K562 (cell line): Measurements from ENCODE around the gene PRKAG2. TPM values are rescaled to one million over a fixed set of nuclear protein-coding genes. Genes with fewer than 3 reads are reported as not detected.

Source experiments
- ATAC-seq: fragments of 200-7000 bp; cut with Tn5 transposase; 3 replicates; pipeline ENCODE4 v1.9.1; 2020; ENCODE audit warnings: moderate library complexity
- BruUV-seq: library from RNA; stranded (reverse); fragments of 400-500 nt; replicated peaks from 2 replicates; lab custom pipeline; 2021; lab: Mats Ljungman, UMichigan
- CTCF ChIA-PET: fragments of 300-600 bp; formaldehyde crosslinking; extraction: SDS; loops from one replicate; lab custom pipeline; 2021; ENCODE audit warnings: low intra/inter-chr PET ratio; lab: Yijun Ruan, JAX
- POLR2A ChIA-PET: fragments of 300-600, 350-650 bp; sonication (Branson Sonifier 250); formaldehyde crosslinking; extraction: SDS; loops from one replicate; lab custom pipeline; 2021; ENCODE audit warnings: antibody characterized with exemption, inconsistent platforms; lab: Yijun Ruan, JAX
- DNase-seq, 4 experiments: peaks; one replicate each; pipeline versions ENCODE4 v3.0.0 to v3.0.0-alpha.2; 2011 to 2018; ENCODE audit warnings: low spot score in 3 of 4, mixed read lengths in 3 of 4; ENCODE audit errors: extremely low read depth in 1 of 4
- FAIRE-seq: peaks from 2 replicates; lab custom pipeline; 2011; peaks lifted over from hg19 to GRCh38; lab: Jason Lieb, UNC
- H2AFZ ChIP-seq: 2 replicates; pipeline ENCODE4 v1.6.0; 2011; ENCODE audit warnings: low read depth, low read length, control low read depth, inconsistent platforms
- H3K27ac ChIP-seq: fragments of 200-600 bp; 3 replicates; pipeline ENCODE4 v1.8.0; 2011; ENCODE audit warnings: low read depth, mild to moderate bottlenecking, control low read depth, inconsistent platforms, low read length, moderate library complexity, mixed read lengths; ENCODE audit errors: extremely low read depth
- H3K27me3 ChIP-seq, 2 experiments: fragments of 300-600 bp in 1 of 2; 2 replicates in 1 of 2; 3 replicates in 1 of 2; pipeline versions ENCODE4 v1.6.0 to v1.8.0; 2011; ENCODE audit warnings: inconsistent platforms in 2 of 2, low read length in 2 of 2, mild to moderate bottlenecking in 1 of 2, mixed read lengths in 1 of 2, moderate library complexity in 1 of 2; ENCODE audit not compliant: control insufficient read depth in 2 of 2, insufficient read depth in 2 of 2
- H3K36me3 ChIP-seq: fragments of 300-600 bp; 3 replicates; pipeline ENCODE4 v1.8.0; 2011; ENCODE audit warnings: mild to moderate bottlenecking, low read length, inconsistent platforms; ENCODE audit not compliant: control insufficient read depth, insufficient read depth
- H3K4me1 ChIP-seq, 2 experiments: fragments of 200-600 bp in 1 of 2; replicated peaks in 1 of 2; 2 replicates in 1 of 2; 3 replicates in 1 of 2; pipeline versions ENCODE4 v1.5.1 to v1.8.0; 2011; ENCODE audit warnings: inconsistent platforms in 2 of 2, low read length in 2 of 2, mild to moderate bottlenecking in 1 of 2, mixed read lengths in 1 of 2, moderate library complexity in 1 of 2; ENCODE audit not compliant: control insufficient read depth in 2 of 2, insufficient read depth in 2 of 2
- H3K4me2 ChIP-seq: 2 replicates; pipeline ENCODE4 v1.6.1; 2011; ENCODE audit warnings: low read length, control low read depth, inconsistent platforms, mixed read lengths; ENCODE audit not compliant: insufficient read depth
- H3K4me3 ChIP-seq: fragments of 200-600 bp; sonication (generic), shearing (Covaris generic); 2 replicates; pipeline ENCODE4 v1.5.1; 2016; ENCODE audit warnings: control low read depth, inconsistent platforms
- H3K79me2 ChIP-seq: fragments of 200-600 bp; 3 replicates; pipeline ENCODE4 v1.8.0; 2011; ENCODE audit warnings: low read length, inconsistent platforms; ENCODE audit not compliant: control insufficient read depth, insufficient read depth
- H3K9ac ChIP-seq, 2 experiments: 2 replicates each; pipeline versions ENCODE4 v1.6.0 to v1.6.1; 2011; ENCODE audit warnings: low read depth in 2 of 2, low read length in 2 of 2, control low read depth in 1 of 2, inconsistent platforms in 1 of 2, mild to moderate bottlenecking in 1 of 2, mixed read lengths in 1 of 2; ENCODE audit not compliant: insufficient read depth in 1 of 2
- H3K9me1 ChIP-seq: one replicate; pipeline ENCODE4 v1.6.0; 2011; ENCODE audit warnings: inconsistent platforms, mild to moderate bottlenecking, low read length, moderate library complexity; ENCODE audit not compliant: control insufficient read depth, insufficient read depth
- H3K9me3 ChIP-seq: replicated peaks from 2 replicates; pipeline ENCODE4 v1.5.1; 2011; ENCODE audit warnings: low read depth, low read length, inconsistent platforms; ENCODE audit not compliant: control insufficient read depth, insufficient read depth
- H4K20me1 ChIP-seq: replicated peaks from 2 replicates; pipeline ENCODE4 v1.6.1; 2011; ENCODE audit warnings: low read length, inconsistent platforms, mixed read lengths; ENCODE audit not compliant: control insufficient read depth, insufficient read depth
- CUX1 ChIP-seq: fragments of 200-800 bp; sonication (Bioruptor generic); IDR thresholded peaks from 2 replicates; pipeline ENCODE4 v1.6.1; 2016; ENCODE audit warnings: missing genetic modification characterization, missing compliant biosample characterization
- CXXC5 ChIP-seq: fragments of 250-450 bp; sonication (Bioruptor Pico); IDR thresholded peaks from 2 replicates; pipeline ENCODE4 v1.8.0; 2022; ENCODE audit warnings: inconsistent platforms, mild to moderate bottlenecking, moderate library complexity
- ERF ChIP-seq: fragments of 450-650 bp; formaldehyde crosslinking; IDR thresholded peaks from 2 replicates; pipeline ENCODE4 v1.4.0; 2020; ENCODE audit warnings: mild to moderate bottlenecking, mixed read lengths
- GABPA ChIP-seq: fragments of 200-800 bp; sonication (Bioruptor generic); conservative IDR thresholded peaks from 2 replicates; pipeline ENCODE4 v1.6.1; 2016; ENCODE audit warnings: low read depth, missing genetic modification characterization, missing compliant biosample characterization
- HDAC6 ChIP-seq: IDR thresholded peaks from 2 replicates; pipeline ENCODE4 v1.6.1; 2012; ENCODE audit warnings: low read depth, mild to moderate bottlenecking, control low read depth, inconsistent platforms, low read length, moderate library complexity
- JUN ChIP-seq, 2 experiments: sonication (generic) in 1 of 2; formaldehyde crosslinking in 1 of 2; IDR thresholded peaks; 2 replicates each; pipeline versions ENCODE4 v1.6.1 to v1.8.0; 2012 to 2022; ENCODE audit warnings: borderline replicate concordance in 2 of 2, mild to moderate bottlenecking in 2 of 2, improper control_type of control experiment in 1 of 2, low read depth in 1 of 2, low read length in 1 of 2, missing genetic modification reagents in 1 of 2
- KDM4B ChIP-seq, 2 experiments: fragments of 450-650 bp in 1 of 2; sonication (generic) in 1 of 2; IDR thresholded peaks; 2 replicates each; pipeline ENCODE4 v1.6.1; 2016 to 2017; ENCODE audit warnings: borderline replicate concordance in 2 of 2, antibody characterized with exemption in 1 of 2, low read depth in 1 of 2, mild to moderate bottlenecking in 1 of 2
- KLF1 ChIP-seq: fragments of 450-650 bp; IDR thresholded peaks from 2 replicates; pipeline ENCODE4 v1.6.1; 2016; ENCODE audit warnings: missing genetic modification characterization, missing compliant biosample characterization
- MCM5 ChIP-seq: fragments of 450-650 bp; IDR thresholded peaks from 2 replicates; pipeline ENCODE4 v1.6.1; 2016; ENCODE audit warnings: low read depth
- NFRKB ChIP-seq: fragments of 450-650 bp; IDR thresholded peaks from 2 replicates; pipeline ENCODE4 v1.6.1; 2016; ENCODE audit warnings: low read depth
- PHF20 ChIP-seq: fragments of 450-650 bp; IDR thresholded peaks from 2 replicates; pipeline ENCODE4 v1.6.1; 2018; ENCODE audit not compliant: partially characterized antibody
- PTBP1 ChIP-seq: fragments of 200-400 bp; formaldehyde crosslinking; IDR thresholded peaks from 2 replicates; pipeline ENCODE4 v1.6.1; 2017; ENCODE audit warnings: low read depth, low read length
- RBBP5 ChIP-seq: fragments of 200-600 bp; sonication (generic); IDR thresholded peaks from 2 replicates; pipeline ENCODE4 v1.6.1; 2012; ENCODE audit warnings: borderline replicate concordance, mild to moderate bottlenecking, low read length, control low read depth, inconsistent platforms; ENCODE audit not compliant: insufficient read depth, poor library complexity, severe bottlenecking
- RBM34 ChIP-seq: fragments of 200-400 bp; formaldehyde crosslinking; IDR thresholded peaks from 2 replicates; pipeline ENCODE4 v1.6.1; 2018; ENCODE audit warnings: low read length, borderline replicate concordance; ENCODE audit not compliant: insufficient read depth
- SRSF3 ChIP-seq: fragments of 200-400 bp; formaldehyde crosslinking; IDR thresholded peaks from 2 replicates; pipeline ENCODE4 v1.6.1; 2016; ENCODE audit warnings: mild to moderate bottlenecking, low read length, moderate library complexity; ENCODE audit not compliant: insufficient read depth
- TGIF2 ChIP-seq: sonication (generic); formaldehyde crosslinking; IDR thresholded peaks from 2 replicates; pipeline ENCODE4 v1.8.1; 2022; ENCODE audit warnings: mild to moderate bottlenecking, missing genetic modification reagents, moderate library complexity
- WGBS: fragments of 100-300 bp; shearing (Covaris generic); methylation state at CpG from one replicate; pipeline ENCODE4 v1.1.6; 2016; ENCODE audit warnings: low coverage, mixed read lengths; ENCODE audit not compliant: insufficient coverage; ENCODE audit errors: missing lambda C conversion rate; 5-methylcytosine and 5-hydroxymethylcytosine counted together
- in situ Hi-C: fragments of 300-500 bp; cut with MboI; formaldehyde crosslinking; loops from 4 replicates; pipeline ENCODE4 v1.15.0; 2018; ENCODE audit warnings: inconsistent platforms, mixed read lengths
- intact Hi-C: fragments of 100-400 bp; cut with micrococcal nuclease; formaldehyde crosslinking; loops from 2 replicates; pipeline ENCODE4 v1.14.2; 2022
- polyA plus RNA-seq, 8 experiments: library from polyadenylated mRNA; depleted of rRNA in 4 of 8; stranded (reverse) in 5 of 8; unstranded in 3 of 8; fragments of >200 nt; fragmentation: Nextera tagmentation in 2 of 8; fragmentation: Illumina TruSeq in 1 of 8; extraction: Ambion mirVana in 2 of 8; extraction: Trizol in 1 of 8; gene quantifications; 2 replicates each; pipeline versions ENCODE4 v1.2.1 to v1.2.3, GENCODE V29; 2011 to 2014; ENCODE audit warnings: inconsistent platforms in 1 of 8, missing spikeins in 1 of 8
- total RNA-seq, 7 experiments: library from RNA; depleted of rRNA in 6 of 7; stranded (reverse); fragments of >200 nt in 6 of 7; fragmentation: Illumina TruSeq in 2 of 7; extraction: Trizol in 2 of 7; gene quantifications; 2 replicates each; pipeline versions ENCODE4 v1.2.1 to v1.2.3, GENCODE V29; 2011 to 2021; ENCODE audit warnings: low replicate concordance in 1 of 7

Gene PRKAG2
- total and polyA plus RNA-seq, 9 of the 15 experiments (the other 6 are each of a cell fraction or from before 2014, with no cell fraction given), result 0.99 to 5.6 (median 3.3) TPM

- TF ChIP-seq SRSF3 (no peak), KLF1 (tag) (no peak), NFRKB (no peak), TGIF2 (CRISPR knock-in tag) (no peak)
- TF ChIP-seq, all 486 proteins: peak for 0
Observed at GRCh38 chr7:151821226-151821625, 55.7 kb downstream of the PRKAG2 start (continued).

GRCh38 chr7:151820491-151821105 is 56.3 kb downstream of the PRKAG2 start:
- Histone ChIP-seq H3K9me1 (peaks cover 5% of the 10 kb centered on the region), H3K4me3 (no peak overlapping the region), H3K27me3 (peaks cover 64 to 93% of the 10 kb centered on the region in 2 experiments), H3K9ac (no peak overlapping the region), H2AFZ (no peak overlapping the region), H3K9me3 (no peaks in the 10 kb centered on the region), H3K36me3 (no peaks in the 10 kb centered on the region), H3K27ac (no peak overlapping the region), H3K4me1 (no peaks in the 10 kb centered on the region; a peak in 2 of 5 replicates), H3K79me2 (no peaks in the 10 kb centered on the region), H4K20me1 (no peaks in the 10 kb centered on the region; the same call in 1 of the 2 replicates), H3K4me2 (no peak overlapping the region)
- FAIRE-seq, result no peak
- WGBS, result 1% methylated on average over 14 of the region's 19 CpGs
- CTCF ChIA-PET, result interaction anchor here (0.6 kb wide), 1 partner anchor 172 kb away, joined by 3 read pairs; no protein-coding TSS in a partner anchor
- DNase-seq, result no peak
- POLR2A ChIA-PET, result interaction anchor here (0.6 kb wide), 1 partner anchor 29 kb away, joined by 3 read pairs; no protein-coding TSS in a partner anchor
- in situ Hi-C loops, result no loop called here
- intact Hi-C loops, result no loop called here
- no peak for TF ChIP-seq GABPA
- no peak for TF ChIP-seq HDAC6
- TF ChIP-seq JUN (IDR thresholded peaks at IDR 0.05; ENCODE audit: borderline replicate concordance, low read depth, low read length), result no peak
- TF ChIP-seq JUN (CRISPR knock-in tag; IDR thresholded peaks at IDR 0.05; ENCODE audit: borderline replicate concordance), result no peak
- no peak for TF ChIP-seq CXXC5
- TF ChIP-seq MCM5, result no peak
- TF ChIP-seq CUX1 (CRISPR knock-in tag), result no peak
- TF ChIP-seq RBM34, result no peak
- no peak for TF ChIP-seq PTBP1
- TF ChIP-seq RBBP5, result no peak
- no peak for TF ChIP-seq ERF
- no peak for TF ChIP-seq KDM4B (IDR thresholded peaks at IDR 0.05; ENCODE audit: borderline replicate concordance in 2 of 2, low read depth in 1 of 2)
- no peak for TF ChIP-seq PHF20
- ATAC-seq, result no peak
- BruUV-seq, result no TSS peak
